ENCODE results near the gene AUTS2.
"Not testable (repeated sequence)": the region's sequence is repeated elsewhere in the genome, so short reads cannot be mapped to it uniquely, and the experiment has no call there.

Gene AUTS2

DNA sequence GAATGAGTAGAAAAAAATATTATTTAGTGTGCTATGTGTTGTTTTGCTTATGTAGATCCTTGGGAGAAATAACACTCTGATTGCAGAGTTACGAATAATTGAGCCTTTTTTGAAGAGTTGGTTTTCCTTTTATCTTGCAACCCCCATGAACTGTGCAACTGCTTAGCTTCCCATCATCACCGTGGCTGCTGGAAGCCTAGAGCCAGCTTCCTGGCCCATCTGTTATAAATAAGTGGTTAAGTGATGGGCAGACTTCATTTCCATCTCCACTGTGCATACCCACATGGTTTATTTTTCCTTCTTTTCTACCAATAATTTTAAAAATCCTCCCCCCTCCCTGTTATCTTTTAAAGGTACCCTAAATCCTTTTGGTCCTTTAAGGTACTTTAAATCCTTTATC lies 978.8 kb downstream of the AUTS2 start:
- no peak for DNase-seq (ENCODE audit: low read depth)

DNA sequence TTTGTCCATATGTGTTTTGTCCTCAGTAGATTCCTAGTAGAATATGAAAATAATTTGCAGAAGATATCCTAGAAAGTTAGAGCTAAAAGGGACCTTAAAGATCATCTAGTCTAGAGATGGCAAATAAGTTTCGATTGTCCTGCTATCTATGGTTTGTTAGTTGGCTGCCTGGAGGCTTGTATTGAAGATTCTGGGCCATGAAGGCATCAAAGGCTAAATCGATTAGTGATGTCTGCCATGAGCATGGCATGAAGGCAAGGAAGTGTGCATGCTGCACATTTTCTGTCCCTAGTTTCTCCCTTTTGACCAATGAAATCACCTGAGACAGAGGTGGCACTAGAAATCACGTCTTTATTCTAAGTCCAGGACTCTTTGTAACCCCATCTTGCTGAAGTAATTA lies 979.9 kb downstream of the AUTS2 start:
- DNase-seq (ENCODE audit: low read depth) = no peak

DNA sequence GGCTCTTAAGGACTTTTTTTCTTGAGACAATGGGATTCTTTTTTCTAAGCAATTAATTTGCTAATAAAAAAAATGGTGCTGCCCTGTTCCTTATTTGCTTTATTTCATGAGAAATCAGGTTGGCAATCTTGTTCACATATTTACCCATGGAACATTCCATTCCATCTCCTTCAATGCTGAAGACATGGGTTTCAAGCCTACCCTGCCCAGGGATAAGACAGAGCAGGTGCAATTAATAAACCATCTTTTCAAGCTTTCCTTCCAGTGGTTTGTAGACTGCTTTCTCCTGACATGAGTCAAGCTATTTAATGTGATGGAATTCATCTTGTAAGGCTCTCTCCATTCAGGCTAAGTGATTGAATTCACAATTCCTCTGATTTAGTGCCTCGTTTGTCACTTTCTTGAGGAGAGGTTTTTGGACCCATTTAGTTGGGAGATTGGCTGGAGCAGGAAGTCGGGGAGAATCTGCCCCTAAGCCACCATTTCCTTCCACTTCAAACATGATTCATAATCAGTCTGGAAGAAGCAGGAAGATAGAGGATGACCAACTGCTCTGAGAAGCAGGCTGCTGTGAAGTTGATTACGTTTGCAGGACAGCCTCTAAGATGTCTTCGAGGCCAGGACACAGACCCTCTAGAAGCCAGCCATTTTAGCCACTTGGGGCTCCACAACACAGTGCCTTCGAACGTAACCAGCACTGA lies 981.3 kb downstream of the AUTS2 start:
- DNase-seq (ENCODE audit: low read depth) = no peak

DNA sequence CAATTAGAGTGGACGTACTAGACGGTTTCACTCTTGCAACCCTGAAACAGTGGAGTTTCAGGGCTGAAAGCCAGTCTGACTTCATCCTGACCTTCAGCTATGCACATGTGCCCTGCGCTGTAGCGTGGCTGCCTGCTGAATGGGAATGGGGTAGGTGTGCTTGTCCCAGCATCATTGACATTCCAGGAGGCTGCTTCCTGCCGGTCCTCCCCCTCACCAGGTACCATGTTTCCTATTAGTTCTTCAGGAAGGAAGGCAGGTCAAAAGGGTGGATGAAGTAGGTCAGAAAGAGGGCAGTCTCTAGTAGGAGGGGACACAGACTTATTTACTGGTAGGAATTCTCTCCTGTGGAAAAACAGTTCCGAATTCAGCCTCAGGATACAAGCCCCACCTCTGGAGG lies 981.9 kb downstream of the AUTS2 start:
- no peak for DNase-seq (ENCODE audit: low read depth)

DNA sequence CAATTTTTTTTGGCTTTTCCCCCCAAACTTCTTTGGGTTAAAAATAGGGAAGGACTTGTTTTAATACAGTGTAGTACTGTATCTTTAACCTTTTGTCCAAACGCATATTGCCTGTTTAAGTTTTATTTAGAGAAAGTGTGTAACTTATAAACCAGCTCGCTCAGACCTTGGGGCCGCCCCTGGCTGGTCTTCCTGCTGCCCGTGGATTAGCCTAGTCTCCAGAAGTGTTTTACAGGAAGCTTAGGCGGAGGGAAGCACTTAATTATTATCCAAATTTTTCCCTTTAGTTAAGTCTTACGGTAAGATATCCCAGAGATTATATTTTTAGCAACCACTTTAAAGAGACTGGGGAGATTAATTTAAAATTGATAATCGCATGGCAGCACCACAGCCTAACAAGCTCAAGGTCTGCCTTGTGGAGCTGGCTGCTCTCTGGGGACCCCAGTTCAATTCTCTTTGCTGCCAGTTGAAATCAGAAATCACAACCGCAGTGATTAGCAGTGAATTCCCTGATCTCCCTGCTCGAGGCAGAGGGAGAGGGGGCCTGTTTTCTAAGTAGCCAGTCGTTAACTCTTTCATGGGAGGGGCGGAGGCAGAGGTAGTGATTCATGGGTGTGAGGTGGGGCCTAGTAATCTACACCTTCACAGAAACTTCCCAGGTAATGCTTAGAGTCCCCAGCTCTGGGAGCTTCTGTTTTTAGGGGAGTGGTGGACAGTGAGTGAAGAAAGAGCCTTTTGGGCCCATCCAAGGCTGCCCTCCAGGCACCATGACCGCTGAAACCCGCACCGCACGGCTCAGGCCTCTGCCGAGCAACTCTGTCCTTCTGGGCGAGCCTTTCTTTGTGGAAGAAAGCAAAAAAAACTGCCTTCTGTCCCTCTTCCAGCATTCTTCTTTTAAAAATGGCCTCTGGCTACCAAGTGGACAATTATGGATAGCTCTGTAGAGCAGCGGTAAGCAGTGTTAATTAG lies 984.9 kb downstream of the AUTS2 start:
- no peak for DNase-seq (ENCODE audit: low read depth)

DNA sequence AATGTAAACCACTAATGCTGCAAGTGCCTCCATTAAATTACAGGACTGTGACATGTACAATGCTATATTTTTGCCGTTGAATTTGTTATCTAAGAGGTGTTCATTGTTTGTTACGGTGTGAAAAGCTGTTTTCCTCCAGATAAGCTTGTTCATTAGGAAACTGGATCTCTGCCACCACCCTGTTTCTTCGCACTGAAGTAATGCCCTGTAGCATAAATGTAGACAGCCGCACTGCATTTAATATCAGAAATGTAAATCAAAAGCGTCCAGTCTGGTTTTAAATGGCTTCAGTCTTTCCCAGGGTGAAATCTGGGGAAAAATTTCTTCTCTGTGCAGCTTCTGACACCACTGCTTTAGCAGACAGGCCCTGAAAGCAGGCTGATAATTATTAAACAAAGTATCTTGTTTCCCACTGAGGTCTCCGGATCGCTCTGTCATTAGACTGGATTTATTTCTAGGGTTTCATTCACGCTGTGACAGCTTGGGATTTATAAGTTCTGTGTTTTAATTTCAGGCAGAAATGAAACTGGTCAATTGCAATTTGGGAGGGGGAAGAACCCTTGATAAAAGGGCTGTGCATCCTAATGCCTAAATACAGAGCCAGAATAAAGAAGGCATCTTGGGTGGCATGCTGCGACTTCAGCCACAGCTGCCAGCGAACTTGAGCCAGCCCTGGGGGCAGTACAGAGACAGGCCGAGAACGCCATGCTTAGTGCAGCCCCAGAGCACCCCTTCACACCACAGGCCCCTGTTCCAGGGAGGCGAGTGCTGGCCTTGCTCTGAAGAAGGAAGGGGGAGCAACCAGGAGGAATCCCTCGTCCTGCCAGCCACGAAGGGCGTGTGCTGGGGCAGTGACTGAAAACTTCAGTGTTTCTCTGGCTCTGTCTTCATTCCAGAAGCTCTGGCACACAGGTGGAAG lies 985.9 kb downstream of the AUTS2 start:
- DNase-seq (ENCODE audit: low read depth) = no peak

DNA sequence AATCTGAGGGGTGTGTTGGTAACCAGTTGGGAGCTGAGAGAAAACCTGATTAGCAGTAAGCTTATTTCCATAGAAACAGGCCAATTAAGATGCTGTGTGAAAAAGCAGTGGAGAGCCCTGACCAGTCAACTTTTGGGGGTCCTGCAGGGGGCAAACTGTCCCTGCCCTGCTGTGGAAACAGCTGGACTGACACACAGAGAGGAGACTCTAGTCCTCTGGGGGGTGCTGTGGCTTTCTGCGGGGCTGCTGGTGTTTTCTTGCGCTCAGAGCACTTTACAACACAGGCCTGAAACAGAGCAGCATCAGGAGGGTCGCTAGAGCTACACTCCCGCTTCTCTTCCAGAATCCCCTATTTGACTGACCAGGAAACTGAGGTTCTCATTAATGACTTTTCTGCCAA lies 986.8 kb downstream of the AUTS2 start:
- no peak for DNase-seq (ENCODE audit: low read depth)

DNA sequence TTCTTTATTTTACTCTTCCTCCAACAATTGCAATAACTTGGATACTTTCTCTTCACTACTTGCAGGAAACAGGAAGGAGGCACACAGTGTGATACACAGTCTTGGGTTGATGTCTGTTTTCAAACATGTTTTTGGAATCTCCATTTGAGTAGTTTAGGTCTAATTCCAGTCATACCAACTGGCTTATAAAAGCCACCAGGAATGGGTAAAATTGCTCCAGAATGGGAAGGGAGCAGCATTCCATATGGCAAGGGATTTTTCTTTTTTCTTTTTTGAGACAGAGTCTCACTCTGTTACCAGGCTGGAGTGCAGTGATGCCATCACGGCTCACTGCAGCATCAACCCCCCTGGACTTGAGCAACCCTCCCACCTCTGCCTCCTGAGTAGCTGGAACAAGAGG lies 988.5 kb downstream of the AUTS2 start:
- DNase-seq (ENCODE audit: low read depth) = no peak

DNA sequence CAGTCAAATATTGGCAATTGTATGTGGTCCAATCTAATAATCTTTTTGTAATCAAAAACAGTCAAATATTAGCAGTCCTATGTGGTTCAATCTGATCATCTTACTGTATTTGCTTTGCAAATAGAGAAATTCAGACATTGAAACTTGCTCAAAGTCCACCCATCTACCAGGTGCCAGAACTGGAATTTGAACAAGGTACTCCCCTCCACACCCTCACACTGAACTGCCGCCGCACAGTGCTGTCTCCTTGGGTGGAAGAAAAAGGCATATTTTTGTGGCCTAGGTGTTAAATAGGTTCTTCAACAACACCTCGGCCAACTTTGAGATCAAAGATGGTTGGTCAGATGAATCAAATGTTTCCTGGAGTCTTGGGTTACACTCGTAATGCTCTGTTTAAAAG lies 989.5 kb downstream of the AUTS2 start:
- no peak for DNase-seq (ENCODE audit: low read depth)

DNA sequence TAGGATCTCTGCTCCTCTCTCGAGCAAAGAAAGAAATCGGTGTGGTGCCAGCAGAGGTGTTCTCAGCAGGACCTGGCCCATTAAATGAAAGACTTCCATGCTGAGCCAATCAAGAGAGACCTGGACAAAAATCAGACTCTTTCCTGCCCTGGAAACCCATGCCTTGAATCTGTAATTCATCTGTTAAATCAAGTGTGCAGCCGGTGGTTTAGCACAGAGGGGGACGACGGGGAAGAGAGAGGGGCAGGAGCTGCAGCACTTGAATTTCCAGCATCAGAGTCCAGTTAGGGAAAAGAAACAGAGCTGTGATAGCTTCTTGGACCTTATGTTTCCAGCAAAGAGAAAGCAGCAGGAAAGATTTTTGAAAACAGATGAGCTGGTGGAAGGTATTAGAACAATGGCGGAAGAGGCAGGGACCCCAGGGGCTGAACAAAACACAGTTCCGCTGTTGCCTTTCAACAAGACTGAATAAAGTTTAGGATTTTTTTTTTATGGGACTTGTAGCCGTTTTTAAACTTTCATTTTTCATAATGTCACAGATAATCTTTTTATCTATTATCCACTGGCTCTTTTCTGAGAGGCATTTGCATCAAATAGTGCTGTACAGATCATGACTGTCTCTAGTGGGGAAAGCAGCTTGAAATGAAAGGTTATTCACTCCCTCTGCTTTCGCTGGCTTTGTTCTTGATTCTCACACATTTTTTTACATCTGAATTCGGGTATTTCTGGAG lies 990.1 kb downstream of the AUTS2 start:
- no peak for DNase-seq (ENCODE audit: low read depth)

DNA sequence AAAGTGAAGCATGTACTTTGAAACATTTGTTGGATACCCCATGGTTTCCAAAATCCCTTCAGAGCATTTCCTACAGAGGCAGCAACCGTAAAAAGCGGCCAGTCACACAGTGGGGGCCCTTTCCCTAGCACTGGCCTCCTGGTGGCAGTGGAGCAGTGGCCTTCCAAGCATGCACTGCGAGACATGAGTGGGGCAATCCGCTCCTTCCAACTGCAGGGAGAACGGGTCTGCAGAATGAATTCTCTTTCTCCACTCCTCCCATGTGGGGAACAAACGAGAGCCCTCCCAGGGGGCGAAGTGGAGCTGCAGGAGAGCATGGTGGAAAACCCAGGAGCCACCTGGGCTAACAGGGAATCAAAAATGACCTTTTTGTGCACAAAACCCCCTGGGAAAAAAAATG lies 990.7 kb downstream of the AUTS2 start:
- DNase-seq (ENCODE audit: low read depth) = no peak

DNA sequence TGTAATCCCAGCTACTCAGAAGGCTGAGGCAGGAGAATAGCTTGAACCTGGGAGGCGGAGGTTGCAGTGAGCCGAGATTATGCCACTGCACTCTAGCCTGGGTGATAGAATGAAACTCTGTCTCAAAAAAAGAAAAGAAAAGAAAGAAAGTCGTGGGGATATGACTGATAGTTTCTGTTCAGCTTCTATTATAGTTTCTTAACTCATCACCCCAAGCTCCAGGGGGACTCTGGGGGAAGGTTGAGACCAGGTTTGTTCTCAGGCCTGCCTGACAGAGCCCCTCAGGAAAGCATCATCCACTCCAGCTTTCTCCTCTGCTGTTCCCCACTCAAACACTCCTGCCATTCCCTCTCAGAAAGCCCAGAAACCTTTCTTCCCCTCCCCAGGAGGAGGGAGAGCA lies 991.3 kb downstream of the AUTS2 start:
- DNase-seq (ENCODE audit: low read depth) = no peak

DNA sequence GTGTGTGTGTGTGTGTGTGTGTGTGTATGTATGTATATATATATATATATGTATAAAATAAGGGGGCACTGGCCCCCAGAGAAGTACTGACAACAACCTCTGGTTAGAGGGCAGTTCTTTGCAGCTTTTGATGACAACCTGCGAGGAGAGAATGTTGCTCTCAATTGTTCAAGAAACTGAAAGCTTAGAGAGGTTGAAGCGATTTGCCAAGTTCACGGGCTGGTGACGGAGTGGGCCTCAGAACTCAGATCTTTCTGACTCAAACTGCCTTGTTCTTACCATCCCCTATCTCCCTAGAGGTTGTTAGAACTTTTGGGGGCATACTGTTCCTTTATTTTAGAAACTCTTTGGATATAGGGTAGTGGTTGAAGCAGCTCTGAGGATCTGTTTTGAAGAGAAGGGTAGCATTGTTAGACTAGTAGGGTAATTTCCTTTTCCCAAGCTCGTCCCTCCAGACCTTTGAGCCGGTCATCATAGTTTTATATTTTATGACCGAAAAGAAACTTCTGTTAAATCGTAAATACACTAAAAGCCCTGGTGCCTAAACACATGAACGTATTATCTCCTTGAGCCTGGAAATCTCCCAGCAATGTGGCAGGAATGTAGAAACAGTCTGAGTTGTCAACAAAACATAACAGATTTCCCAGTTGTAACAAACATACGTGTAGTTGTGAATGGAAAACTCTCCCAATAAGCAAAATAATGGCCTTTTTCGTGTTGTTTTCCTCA lies 992.0 kb downstream of the AUTS2 start:
- DNase-seq (ENCODE audit: low read depth) = no peak

DNA sequence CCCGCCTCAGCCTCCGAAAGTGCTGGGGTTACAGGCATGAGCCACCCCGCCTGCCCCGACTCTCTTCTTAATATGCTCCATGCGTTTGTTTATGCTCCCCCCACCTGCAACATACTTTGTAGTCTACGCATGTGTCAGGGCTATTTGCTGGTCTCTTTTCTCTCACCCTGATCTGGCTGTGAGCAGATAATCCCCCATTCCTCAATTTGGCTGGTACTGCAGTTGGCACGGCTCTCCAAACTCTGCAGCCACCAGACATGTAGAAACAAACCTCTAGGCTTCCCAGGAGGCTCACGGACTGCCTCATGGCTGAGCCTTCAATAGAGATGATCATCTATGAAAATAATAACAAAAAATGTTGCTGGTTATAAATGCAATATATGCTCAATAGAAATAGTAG lies 993.4 kb downstream of the AUTS2 start:
- DNase-seq (ENCODE audit: low read depth) = no peak

DNA sequence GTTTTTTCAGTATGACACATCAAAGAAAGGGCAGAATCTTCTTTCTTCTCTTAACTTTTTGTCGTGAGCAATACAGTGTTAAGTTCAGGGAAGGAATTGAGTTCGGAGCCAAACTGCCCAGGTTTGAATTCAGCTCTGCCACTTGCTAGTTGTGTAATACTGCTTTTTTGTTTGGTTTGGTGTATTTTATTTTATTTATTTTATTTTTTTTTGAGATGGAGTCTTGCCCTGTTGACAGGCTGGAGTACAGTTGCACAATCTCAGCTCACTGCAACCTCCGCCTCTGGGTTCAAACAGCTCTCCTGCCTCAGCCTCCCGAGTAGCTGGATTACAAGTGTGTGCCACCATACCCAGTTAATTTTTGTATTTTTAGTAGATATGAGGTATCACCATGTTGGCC lies 993.9 kb downstream of the AUTS2 start:
- DNase-seq (ENCODE audit: low read depth) = no peak

DNA sequence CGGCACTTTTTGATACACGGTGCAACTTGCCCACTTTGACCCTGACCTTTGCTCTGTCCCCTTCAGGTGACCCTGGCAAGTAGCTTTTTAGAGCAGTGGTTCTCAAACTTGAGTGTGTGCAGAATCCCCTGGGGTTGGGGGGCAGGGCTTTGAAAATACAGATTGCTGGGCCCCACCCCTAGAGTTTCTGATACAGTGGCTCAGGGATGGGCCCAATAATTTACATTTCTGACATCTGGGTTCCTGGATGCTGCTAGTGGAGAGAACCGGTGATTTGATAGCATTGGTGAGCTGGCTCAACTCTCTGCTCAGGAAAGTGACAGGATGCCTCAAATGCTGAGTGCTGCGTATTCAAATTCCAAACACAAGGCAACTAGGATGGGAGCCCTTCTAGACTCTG lies 995.9 kb downstream of the AUTS2 start:
- DNase-seq (ENCODE audit: low read depth) = no peak

DNA sequence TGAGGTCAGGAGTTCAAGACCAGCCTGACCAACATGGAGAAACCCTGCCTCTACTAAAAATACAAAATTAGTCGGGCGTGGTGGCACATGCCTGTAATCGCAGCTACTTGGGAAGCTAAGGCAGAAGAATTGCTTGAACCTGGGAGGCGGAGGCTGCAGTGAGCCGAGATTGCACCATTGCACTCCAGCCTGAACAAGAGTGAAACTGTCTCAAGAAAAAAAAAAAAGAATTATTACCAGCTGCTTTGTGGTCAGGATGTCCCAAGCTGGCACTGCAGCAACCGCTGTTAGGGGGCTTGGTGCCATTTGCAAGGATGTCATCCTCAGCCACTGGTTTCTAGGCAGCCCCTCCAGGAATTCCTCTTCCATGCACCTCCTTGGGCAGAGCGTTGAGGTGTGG lies 996.6 kb downstream of the AUTS2 start:
- DNase-seq (ENCODE audit: low read depth) = not testable (repeated sequence)

DNA sequence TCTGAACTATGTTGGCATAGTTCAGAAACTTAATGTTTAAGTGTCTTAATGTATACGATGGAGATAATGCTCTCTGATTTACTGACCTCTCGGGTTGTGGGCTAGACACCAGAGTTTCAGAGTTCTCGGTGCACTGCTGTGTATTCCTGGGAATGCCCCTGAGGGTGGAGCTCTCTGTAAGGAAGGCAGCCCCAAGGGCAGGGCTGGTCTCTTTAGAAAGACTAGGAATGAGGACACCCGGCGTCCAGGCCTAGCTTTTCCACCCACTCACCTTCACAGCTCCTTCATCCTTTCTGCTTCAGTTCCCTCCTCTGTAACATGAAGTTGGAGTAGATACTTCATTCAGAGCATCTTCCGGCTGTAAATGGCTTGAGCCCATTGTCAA lies 997.1 kb downstream of the AUTS2 start:
- no peak for DNase-seq (ENCODE audit: low read depth)

DNA sequence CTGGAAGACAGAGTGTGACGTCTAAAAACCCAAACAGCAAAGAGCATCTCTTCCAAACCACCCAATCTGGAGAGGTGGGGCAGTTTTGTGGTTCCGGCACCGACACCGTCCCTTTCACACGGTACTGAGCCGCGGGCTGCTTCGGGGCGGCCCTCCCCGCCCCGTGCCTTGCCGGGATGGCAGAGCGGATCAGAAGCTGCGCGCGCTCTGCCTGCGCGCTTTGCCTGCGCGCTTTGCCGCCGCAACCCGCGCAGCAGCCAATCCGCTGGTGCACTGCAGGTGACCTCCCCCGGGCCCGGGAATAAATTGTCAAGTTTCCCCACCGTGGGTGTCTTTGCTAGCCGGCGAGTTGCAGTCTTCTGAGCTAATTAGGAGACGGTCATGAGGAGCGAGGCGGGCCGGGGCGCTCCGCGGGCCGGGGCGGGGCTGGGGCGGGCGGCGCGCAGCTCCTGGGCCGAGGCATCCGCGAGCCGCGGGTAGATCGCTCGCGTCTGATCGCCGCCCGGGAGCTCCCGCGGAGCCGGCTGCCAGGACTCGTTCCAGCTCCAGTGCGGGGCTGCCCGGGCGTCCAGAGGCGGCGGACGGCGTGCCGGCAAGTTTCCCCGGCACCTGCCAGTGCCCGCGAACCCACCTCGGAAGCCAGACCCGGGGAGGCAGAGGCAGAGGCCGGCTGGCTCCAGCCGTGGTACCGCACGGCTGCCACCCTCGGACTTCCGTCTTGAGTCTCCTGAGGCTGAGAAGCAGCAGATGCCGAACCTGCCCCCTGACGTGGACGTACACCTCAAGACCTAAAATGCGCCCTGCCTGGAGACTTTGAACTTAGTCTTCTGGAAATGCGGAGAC lies 997.7 kb downstream of the AUTS2 start:
- no peak for DNase-seq (ENCODE audit: low read depth)

DNA sequence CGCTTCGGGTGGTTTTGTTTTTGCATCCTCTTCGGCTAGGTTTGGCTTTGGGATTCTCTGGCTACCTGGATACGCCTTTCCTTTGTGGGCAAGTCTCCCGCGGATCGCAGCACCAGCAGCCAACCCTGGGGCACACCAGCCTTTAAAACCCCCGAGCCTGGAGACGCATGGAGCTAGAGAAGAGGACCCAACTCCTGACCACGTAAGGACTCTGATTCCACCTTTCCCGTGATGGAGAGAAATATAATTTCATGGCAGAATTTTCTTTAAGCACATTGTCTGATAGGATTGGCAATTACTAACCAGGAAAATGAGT lies 998.3 kb downstream of the AUTS2 start:
- no peak for DNase-seq (ENCODE audit: low read depth)
